IPS-15b (cell line): Measurements from ENCODE around the gene NRP1.

ENCODE experiments used
- H3K27me3 ChIP-seq: one replicate; pipeline ENCODE4 v1.6.1; 2013; ENCODE audit warnings: low read length; ENCODE audit not compliant: control insufficient read depth, insufficient read depth
- H3K36me3 ChIP-seq: one replicate; pipeline ENCODE4 v1.6.1; 2013; ENCODE audit warnings: low read length; ENCODE audit not compliant: control insufficient read depth, insufficient read depth
- H3K4me1 ChIP-seq: one replicate; pipeline ENCODE4 v1.6.1; 2013; ENCODE audit warnings: mild to moderate bottlenecking, low read length; ENCODE audit not compliant: control insufficient read depth, insufficient read depth
- H3K4me3 ChIP-seq: one replicate; pipeline ENCODE4 v1.5.1; 2013; ENCODE audit warnings: low read depth, low read length
- H3K9ac ChIP-seq: one replicate; pipeline ENCODE4 v1.6.1; 2013; ENCODE audit warnings: low read depth, mild to moderate bottlenecking, low read length
- H3K9me3 ChIP-seq: one replicate; pipeline ENCODE4 v1.6.1; 2013; ENCODE audit warnings: mild to moderate bottlenecking, low read length; ENCODE audit not compliant: control insufficient read depth, insufficient read depth

Gene NRP1

DNA sequence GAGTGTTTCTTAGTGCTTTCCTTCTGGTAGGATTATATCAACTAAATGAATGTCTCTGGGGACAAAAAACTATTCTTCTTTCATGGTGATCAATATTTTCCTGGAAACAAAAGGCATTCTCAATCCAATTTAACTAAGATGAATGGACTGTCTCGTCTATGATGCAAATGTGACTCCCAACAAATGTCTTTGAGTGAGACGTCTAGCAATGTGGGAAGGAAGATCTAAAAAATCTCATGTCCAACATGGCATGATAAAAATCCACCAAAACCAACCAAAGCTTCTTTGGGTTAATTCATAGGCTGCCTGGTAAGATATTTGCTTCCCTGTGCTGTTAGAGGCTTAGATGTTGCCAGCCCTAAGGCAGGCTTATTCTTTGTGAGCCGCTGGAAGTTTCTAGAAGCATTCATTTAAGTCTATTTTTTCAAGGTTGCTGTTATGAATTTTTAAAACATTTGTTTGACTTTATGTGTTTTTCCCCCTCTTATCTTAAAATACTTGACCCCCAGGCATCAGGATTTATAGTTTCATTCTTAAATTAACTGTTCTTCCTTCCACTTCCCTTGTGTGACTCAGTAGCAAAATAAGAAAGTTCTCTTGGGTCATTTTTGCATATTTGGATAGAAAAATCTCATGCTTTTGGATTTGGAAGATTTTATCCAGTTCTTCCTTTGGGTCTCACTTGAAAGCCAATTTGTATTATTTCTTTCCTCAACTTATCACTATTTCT lies 156.3 kb downstream of the NRP1 start:
- Histone ChIP-seq H3K36me3 (no peaks in the 10 kb centered on the region), H3K9ac (no peak overlapping the region), H3K4me1 (no peaks in the 10 kb centered on the region), H3K9me3 (no peaks in the 10 kb centered on the region), H3K27me3 (no peaks in the 10 kb centered on the region), H3K4me3 (no peak overlapping the region)

DNA sequence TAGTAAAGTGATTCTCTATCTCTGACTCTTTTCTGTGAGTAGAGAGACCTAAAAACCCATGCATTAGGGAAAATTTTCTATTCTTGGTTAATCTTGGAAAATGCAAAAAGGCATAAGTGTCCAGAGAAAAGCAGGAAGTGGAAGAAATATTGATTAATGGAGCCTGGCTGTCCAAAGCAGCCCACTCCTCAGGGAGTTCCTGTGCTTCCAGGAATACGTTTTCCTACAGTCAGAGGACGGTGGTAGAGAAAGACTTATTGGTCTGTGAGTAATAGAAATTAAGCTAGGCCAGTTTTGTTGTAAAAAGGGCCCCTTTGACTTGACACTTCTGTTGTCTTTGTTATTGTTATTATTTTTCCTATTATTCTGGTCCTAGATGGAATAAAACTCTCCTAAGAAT lies 157.8 kb downstream of the NRP1 start:
- H3K4me3 ChIP-seq: no peak overlapping the region
- no peaks in the 10 kb centered on the region for H3K27me3 ChIP-seq
- no peak overlapping the region for H3K9ac ChIP-seq
- H3K4me1 ChIP-seq: no peaks in the 10 kb centered on the region
- no peaks in the 10 kb centered on the region for H3K36me3 ChIP-seq
- no peaks in the 10 kb centered on the region for H3K9me3 ChIP-seq

DNA sequence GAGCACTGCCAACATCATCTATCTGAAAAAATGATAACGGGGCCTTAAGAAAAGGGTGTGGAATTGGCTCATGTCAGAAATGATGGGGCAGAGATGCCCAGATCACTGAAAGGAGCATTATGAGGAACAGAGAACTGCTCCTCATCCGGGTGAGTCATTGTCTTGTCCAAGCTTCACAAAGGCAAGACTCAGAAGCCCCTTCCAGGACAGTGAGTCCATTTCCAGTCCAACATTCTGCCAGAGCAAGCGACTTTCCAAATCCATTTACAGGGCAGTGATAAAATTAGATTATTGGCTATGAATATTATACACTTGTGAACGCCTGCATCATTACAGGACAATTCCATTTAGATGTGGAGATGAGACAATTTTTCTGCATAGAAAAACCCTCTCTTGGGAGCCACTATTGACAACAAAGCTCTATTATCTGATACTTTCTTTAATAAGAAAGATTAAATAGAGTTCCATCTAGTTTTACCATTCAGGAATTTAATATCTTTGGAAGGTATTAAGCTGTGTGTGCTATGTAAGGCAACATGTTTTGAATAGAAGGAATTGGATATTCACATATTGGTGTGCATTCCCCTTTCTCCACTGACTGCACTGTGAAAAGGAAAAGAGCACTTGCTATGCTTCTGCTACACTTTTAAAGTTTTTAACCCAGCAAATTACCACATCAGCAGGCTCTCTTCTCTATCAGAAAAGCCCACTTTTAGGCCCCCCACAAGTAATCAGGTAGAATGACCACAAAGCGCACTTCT lies 159.6 kb downstream of the NRP1 start:
- Histone ChIP-seq H3K4me1 (no peaks in the 10 kb centered on the region), H3K9me3 (no peaks in the 10 kb centered on the region), H3K27me3 (no peaks in the 10 kb centered on the region), H3K4me3 (no peak overlapping the region), H3K9ac (no peak overlapping the region), H3K36me3 (no peaks in the 10 kb centered on the region)

DNA sequence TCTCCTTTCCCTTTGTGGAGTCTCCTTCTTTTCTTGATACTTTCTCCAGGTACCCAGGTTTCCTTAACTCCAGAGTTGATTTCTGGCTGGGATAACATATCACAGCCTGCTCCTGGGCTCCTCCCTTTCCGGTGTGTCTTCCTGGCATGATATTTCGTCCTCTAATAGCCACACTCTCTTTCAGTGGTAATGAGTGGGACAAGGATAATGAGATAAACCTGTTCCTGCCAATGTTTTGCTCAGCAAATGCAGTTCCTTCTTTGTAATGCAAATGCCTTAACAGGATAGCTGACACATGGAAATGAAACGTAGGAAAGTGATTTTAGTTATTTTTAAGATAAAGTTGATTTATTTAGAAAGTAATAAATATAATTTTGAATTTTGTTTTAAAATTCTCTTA lies 168.6 kb downstream of the NRP1 start:
- Histone ChIP-seq H3K4me3 (no peak overlapping the region), H3K27me3 (no peaks in the 10 kb centered on the region), H3K36me3 (no peaks in the 10 kb centered on the region), H3K9me3 (no peaks in the 10 kb centered on the region), H3K4me1 (peaks cover 7% of the 10 kb centered on the region), H3K9ac (no peak overlapping the region)

DNA sequence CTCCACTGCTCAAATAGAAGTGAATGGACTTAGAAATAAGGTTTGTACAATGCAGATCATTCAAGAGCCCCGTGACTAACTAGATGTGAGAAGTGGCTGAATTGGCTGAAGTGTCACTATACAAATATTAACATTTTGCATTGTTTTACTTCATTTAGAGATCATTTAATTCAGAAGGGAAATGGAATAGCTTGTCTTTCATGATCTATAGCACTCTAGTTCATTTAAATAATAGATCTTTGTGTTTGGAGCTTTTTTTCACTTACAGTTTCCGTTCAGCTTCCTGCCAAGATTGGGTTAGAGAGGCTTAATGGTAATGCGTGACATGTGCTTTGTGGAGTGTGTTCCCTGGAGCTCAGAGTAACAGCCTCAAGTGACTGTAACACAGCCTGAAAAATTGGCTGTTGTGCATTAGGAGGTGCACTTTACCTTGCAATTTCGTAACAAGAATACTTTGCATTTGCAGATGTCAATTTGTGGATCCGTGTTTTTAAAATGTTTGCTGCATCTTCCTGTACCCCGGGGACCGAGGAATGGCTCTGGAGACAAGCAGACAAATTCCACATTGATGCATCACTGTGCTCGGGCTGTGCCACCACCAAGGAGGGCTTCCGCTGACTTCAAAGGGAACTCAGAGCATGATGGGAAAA lies 170.3 kb downstream of the NRP1 start:
- H3K36me3 ChIP-seq: no peaks in the 10 kb centered on the region
- peaks cover 7% of the 10 kb centered on the region for H3K4me1 ChIP-seq
- no peaks in the 10 kb centered on the region for H3K9me3 ChIP-seq
- H3K9ac ChIP-seq: no peak overlapping the region
- H3K27me3 ChIP-seq: no peaks in the 10 kb centered on the region
- no peak overlapping the region for H3K4me3 ChIP-seq

DNA sequence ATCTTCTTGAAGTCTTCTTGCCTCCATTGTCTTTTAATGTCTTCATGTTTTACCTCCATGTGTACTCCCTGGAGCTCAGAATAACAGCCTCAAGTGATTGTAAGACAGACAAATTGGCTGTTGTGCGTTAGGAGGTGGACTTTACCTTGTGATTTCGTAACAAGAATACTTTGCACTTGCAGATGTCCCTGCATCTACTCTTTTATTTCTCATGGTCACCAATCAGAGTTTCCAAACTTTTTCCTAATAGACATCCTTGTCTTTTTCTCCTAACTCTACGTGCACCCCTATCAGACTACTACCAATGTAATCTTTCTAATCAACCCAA lies 172.3 kb downstream of the NRP1 start:
- H3K9me3 ChIP-seq: no peaks in the 10 kb centered on the region
- no peaks in the 10 kb centered on the region for H3K36me3 ChIP-seq
- peaks cover 7% of the 10 kb centered on the region for H3K4me1 ChIP-seq
- no peak overlapping the region for H3K4me3 ChIP-seq
- no peaks in the 10 kb centered on the region for H3K27me3 ChIP-seq
- H3K9ac ChIP-seq: no peak overlapping the region

DNA sequence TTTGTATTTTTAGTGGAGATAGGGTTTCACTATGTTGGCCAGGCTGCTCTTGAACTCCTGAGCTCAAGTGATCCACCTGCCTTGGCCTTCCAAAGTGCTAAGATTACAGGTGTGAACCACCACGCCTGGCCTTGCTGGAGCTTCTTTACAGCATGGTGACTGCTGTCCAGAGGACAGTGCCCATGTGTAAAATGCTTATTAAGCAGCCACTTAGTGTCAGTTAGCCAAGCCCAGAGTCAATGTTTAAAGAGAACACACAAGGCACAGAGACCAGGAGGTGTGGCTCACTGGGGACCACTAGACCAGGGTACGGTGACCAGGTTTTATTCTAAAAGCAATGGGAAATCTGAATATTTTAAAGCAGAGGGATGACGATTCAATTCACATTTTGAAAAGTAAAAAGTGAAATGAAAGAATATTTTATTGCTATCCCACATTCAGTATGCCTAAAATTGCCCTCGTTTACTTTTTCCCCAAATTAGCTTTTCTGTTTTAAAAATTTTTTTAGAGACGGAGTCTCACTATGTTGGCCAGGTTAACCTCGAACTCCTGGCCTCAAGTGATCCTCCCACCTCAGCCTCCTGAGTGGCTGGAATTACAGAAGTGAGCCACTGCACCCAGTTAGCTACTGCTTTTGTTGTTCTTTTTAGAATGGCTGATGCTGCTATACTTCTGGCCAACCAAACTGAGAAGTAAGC lies 172.8 kb downstream of the NRP1 start:
- Histone ChIP-seq H3K4me3 (no peak overlapping the region), H3K9me3 (no peaks in the 10 kb centered on the region), H3K27me3 (no peaks in the 10 kb centered on the region), H3K9ac (no peak overlapping the region), H3K36me3 (no peaks in the 10 kb centered on the region), H3K4me1 (peaks cover 7% of the 10 kb centered on the region)

DNA sequence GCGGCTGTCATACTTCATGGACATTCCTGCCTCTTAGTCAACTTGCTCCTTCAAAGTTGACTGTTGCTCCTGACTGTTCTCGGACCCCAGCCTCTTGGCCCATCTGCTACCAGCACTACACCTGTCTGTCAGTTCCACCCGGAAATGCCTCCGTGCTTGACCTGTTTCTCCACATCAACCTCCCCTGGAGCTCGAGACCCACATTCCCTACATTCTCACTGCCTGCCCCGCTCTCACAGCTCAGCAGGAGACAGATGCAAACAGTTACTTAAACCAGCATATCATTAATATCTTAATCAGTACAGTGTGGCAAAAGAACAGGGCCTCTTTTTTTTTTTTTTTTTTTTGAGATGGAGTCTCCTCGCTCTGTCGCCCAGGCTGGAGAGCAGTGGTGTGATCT lies 174.3 kb downstream of the NRP1 start:
- H3K36me3 ChIP-seq: no peaks in the 10 kb centered on the region
- H3K4me1 ChIP-seq: peaks cover 4% of the 10 kb centered on the region
- H3K9me3 ChIP-seq: no peaks in the 10 kb centered on the region
- no peak overlapping the region for H3K9ac ChIP-seq
- no peak overlapping the region for H3K4me3 ChIP-seq
- H3K27me3 ChIP-seq: no peaks in the 10 kb centered on the region

DNA sequence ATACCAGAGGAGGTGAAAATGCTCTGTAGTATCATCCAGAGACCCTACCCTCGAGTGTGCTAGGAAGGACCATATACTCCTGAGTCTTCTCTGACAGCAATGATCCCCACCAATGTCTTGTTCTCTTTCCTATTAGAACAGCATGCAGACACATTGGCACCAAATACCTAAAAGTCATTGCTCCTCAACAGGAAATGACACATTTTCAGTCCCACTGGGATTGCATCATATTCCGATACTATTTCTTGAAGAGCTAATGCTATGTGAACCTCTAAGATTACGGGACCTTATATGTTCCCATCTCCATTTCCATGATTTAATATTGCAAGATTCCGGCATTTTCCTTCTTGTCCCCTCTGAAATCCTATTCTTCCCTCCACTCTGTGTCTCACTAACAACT lies 177.4 kb downstream of the NRP1 start:
- Histone ChIP-seq H3K4me1 (no peaks in the 10 kb centered on the region), H3K27me3 (no peaks in the 10 kb centered on the region), H3K9ac (no peak overlapping the region), H3K4me3 (no peak overlapping the region), H3K9me3 (no peaks in the 10 kb centered on the region), H3K36me3 (no peaks in the 10 kb centered on the region)

DNA sequence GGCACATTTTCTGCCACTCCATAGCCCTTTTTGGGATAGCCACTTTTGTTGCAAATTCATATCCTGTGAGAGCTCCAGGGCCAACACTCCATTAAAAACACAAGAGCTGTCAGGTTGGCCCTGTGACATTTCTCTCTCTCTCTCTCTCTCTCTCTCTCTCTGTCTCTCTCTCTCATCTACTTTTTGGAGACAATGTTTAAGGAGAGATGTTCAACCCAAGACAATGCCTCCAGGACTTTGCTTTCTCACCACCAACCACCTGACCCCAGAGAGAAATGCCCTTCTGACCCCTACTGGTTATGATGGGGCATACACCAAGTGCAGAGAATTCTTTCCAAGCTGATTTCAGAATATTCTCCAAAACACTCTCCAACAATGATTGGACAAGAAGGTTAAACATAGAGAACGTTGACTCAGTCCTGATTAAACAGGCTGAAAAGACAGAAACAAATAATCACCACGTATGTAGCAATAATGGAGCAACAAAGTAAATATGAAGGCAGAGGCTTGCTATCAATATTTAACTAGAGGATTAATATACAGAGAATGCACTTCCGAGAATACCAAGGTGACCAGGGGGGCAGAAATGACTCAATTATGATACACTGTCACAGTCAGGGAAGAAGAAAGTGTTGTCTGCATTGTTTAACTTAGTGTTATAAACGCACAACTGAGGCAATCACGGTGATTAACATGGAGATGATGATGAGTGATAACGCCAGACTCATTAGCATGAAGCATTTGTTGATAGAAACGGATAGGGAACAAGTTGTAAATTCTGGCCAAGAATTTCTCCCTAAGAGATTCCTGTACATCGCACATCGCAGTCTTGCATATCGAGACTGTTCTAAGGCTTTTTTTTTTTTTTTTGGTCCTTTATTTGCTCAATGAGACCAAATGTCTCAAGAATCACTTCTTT lies 178.5 kb downstream of the NRP1 start:
- Histone ChIP-seq H3K9ac (no peak overlapping the region), H3K4me3 (no peak overlapping the region), H3K36me3 (no peaks in the 10 kb centered on the region), H3K27me3 (no peaks in the 10 kb centered on the region), H3K9me3 (no peaks in the 10 kb centered on the region), H3K4me1 (no peaks in the 10 kb centered on the region)

DNA sequence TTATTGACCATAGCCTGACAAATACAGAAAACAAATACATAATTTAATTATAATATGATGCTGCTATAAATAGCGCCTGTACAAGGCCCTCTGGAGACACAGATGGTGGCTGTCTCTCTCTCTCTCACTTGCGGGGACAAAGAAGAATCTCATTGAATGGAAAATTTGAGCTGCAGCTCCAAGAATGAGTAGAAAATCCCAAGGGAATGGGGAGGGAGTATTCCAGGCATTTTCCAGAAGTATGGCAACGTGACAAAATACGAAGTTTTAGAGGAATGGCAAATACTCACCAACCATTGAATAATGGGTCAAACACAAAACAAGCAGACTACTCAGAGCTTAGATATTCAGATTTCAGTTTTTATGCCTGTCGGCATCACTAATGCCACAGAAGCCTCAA lies 179.9 kb downstream of the NRP1 start:
- H3K27me3 ChIP-seq: no peaks in the 10 kb centered on the region
- H3K9ac ChIP-seq: no peak overlapping the region
- H3K4me3 ChIP-seq: no peak overlapping the region
- no peaks in the 10 kb centered on the region for H3K9me3 ChIP-seq
- no peaks in the 10 kb centered on the region for H3K4me1 ChIP-seq
- no peaks in the 10 kb centered on the region for H3K36me3 ChIP-seq
